GM21447 (cell line): Measurements from ENCODE around the gene ATF6.
"Not testable (repeated sequence)": the region's sequence is repeated elsewhere in the genome, so short reads cannot be mapped to it uniquely, and the experiment has no call there.

Experiments used
- ATAC-seq: cut with Tn5 transposase; IDR thresholded peaks from one replicate; pipeline ENCODE4 v1.9.1; 2021; ENCODE audit not compliant: unreplicated experiment

The ATF6 gene, protein sequence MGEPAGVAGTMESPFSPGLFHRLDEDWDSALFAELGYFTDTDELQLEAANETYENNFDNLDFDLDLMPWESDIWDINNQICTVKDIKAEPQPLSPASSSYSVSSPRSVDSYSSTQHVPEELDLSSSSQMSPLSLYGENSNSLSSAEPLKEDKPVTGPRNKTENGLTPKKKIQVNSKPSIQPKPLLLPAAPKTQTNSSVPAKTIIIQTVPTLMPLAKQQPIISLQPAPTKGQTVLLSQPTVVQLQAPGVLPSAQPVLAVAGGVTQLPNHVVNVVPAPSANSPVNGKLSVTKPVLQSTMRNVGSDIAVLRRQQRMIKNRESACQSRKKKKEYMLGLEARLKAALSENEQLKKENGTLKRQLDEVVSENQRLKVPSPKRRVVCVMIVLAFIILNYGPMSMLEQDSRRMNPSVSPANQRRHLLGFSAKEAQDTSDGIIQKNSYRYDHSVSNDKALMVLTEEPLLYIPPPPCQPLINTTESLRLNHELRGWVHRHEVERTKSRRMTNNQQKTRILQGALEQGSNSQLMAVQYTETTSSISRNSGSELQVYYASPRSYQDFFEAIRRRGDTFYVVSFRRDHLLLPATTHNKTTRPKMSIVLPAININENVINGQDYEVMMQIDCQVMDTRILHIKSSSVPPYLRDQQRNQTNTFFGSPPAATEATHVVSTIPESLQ

DNA sequence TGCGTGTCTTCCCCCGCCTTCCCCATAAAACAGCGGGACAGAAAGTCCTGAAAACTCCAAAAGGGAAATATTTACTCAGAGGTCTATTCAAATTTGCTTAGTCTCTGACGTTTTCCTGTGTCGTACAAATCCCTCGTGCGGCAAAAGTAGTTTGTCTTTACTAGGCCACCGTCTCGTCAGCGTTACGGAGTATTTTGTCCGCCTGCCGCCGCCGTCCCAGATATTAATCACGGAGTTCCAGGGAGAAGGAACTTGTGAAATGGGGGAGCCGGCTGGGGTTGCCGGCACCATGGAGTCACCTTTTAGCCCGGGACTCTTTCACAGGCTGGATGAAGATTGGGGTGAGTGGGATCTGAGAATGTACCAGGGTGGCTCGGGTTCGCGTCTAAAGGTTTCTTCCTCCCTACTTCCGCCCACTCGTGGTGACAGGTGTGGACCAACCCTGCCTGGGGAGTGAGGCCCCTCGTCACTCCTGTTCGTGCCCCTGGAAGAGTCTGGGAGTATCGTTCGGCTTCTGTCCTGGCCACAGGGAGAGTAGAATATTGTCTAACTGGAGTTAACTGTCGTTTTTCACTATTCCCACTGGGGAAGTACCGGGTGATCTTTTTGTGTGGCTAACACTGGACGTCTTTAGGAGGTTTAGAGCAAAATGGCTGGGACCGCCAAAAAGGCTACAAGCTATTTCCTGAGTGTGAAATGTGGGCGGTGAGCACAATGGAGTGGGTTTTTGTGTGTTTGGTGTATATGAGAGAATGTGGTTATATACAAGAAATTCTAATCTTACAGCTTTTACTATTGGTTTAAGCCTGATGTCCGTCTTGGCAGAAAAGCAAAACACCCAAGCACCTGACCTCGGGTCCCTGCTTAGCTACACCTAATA, at the start of gene ATF6:
ATF6 (plus strand) TSS at position 219 of the 880 bp plus-strand sequence; CDS start at position 260, 41 bp downstream.
- ATAC-seq = peak; percentile 79

- ATAC-seq = peak; percentile 56
These were observed 47.4 kb upstream of the ATF6 start for GRCh38 chr1:161718559-161719324.

- peak; percentile 40 for ATAC-seq
These were observed 46.9 kb upstream of the ATF6 start for GRCh38 chr1:161719325-161719611.

- ATAC-seq = no peak
These were observed 45.7 kb upstream of the ATF6 start for GRCh38 chr1:161720422-161720821.

- ATAC-seq = no peak
These were observed 45.0 kb upstream of the ATF6 start, which contains the start of gene FCRLB for GRCh38 chr1:161720956-161721737. Gene FCRLB (plus strand): TSS chr1:161721544. CDS start chr1:161722673, 1,129 bp downstream.

- no peak for ATAC-seq
These were observed 44.3 kb upstream of the ATF6 start for GRCh38 chr1:161721738-161722343.

- no peak for ATAC-seq
These were observed 43.7 kb upstream of the ATF6 start for GRCh38 chr1:161722406-161722805.

DNA sequence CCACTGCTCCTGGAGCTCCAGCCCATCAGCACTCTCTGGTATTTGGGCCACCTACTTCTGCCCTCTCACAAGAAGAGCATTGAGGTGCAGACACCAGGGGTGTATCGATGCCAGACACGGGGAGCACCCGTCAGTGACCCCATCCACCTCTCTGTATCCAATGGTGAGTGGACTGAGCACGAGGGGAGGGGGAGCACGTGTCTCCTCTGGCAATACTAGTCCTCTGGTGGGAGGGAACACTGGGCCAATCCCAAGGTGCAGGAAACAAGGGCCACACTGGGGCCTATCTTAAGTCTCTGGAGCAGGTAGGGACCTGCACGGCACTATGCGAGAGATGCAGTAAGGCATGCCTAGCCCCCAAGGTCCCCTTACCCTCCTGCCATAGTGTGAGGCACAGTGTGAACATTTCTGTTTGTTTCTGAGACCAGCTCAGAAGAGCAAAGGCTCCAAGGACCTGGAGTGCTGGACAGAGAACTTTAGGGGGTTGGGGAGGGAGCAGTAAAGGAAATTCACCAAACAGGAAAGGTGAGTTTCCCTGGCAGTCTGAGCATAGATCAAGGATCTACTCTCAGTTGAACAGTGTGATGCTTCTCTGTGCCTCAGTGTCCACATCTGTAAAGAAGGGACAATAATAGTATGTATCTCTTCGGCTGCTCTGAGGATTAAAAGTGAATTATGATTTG, 42.5 kb upstream of the ATF6 start:
- ATAC-seq = no peak

DNA sequence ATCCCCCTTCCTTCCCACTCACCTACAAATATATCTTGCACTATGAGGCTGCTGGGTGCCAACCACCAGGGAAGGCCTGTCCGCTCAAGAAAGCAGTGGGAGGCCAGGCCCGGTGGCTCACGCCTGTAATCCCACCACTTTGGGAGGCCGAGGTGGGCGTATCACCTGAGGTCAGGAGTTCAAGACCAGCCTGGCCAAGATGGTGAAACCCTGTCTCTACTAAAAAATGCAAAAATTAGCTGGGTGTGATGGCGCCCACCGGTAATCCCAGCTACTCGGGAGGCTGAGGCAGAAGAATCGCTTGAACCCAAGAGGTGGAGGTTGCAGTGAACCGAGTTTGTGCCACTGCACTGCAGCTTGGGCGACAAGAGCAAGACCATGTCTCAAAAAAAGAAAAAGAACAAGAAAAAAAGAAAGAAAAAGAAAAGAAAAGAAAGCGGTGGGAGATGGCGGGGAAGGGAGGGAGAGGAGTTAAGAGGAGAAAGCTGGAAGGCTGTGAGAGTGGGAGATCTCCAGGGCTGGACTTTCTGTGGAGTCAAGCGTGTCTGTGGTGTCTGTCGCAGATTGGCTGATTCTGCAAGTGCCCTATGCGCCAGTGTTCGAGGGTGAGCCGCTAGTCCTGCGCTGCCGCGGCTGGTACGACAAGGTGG, 40.7 kb upstream of the ATF6 start:
- not testable (repeated sequence) for ATAC-seq

- ATAC-seq = peak; percentile 15
These were observed 40.1 kb upstream of the ATF6 start for GRCh38 chr1:161725908-161726472.

DNA sequence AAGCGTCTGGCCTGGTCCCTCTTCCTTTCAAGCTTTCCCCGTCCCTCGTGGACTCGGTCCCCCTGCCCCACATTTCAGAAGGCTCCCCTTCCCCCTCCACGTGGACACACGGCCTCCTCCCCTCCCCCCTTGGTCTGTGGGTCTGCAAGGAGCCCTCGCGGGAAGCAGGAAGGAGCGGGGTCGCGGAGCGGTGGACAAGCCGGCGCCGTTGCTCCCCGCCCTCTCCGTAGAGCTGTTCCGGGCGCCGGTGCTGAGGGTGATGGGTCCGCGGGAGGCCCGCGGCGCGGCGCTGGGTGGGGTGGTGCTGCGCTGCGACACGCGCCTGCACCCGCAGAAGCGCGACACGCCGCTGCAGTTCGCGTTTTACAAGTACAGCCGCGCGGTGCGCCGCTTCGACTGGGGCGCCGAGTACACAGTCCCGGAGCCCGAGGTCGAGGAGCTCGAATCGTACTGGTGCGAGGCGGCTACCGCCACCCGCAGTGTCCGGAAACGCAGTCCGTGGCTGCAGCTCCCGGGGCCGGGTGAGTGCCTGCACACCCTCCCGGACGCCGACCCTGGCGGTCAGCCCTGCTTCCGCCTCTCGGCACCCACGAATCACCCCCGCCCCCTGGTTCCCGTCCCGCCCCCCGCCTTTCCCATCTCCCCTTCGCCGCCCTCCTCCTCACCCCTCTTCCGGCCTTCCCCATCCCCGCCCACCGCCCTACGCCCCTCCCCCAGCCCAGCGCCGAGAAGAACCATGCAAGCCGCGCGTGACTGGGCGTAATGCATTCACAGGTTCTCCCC, 39.5 kb upstream of the ATF6 start:
- ATAC-seq = peak; percentile 50

GRCh38 chr1:161727256-161727924, 38.7 kb upstream of the ATF6 start:
- ATAC-seq = peak; percentile 20

- ATAC-seq = no peak
These were observed 37.5 kb upstream of the ATF6 start for GRCh38 chr1:161728376-161729226.

- no peak for ATAC-seq
These were observed 36.0 kb upstream of the ATF6 start for GRCh38 chr1:161730050-161730564.

- ATAC-seq = no peak
These were observed 34.9 kb upstream of the ATF6 start for GRCh38 chr1:161731241-161731640.
